ENCODE measurements around the gene TCP11L2.
"Not testable (repeated sequence)": the region's sequence is repeated elsewhere in the genome, so short reads cannot be mapped to it uniquely, and the experiment has no call there.

GRCh38 chr12:106313413-106313812, 10.9 kb downstream of the TCP11L2 start:
- TF ChIP-seq CTCF, POLR2A (IDR thresholded peaks at IDR 0.05): not testable (repeated sequence)
